Left ventricle myocardium inferior (tissue), 1 donor: ENCODE results near the gene OAS1. TPM values are rescaled to one million over a fixed set of nuclear protein-coding genes. Genes with fewer than 3 reads are reported as not detected.

Experiments used
- DNase-seq: peaks from one replicate; pipeline ENCODE4 v3.0.0-alpha.2; 2020
- H3K27ac ChIP-seq: fragments of 200-600 bp; replicated peaks from 2 replicates; pipeline ENCODE4 v1.8.0; 2021
- H3K27me3 ChIP-seq: fragments of 200-600 bp; 2 replicates; pipeline ENCODE4 v1.8.0; 2021; ENCODE audit warnings: low read depth
- H3K36me3 ChIP-seq: fragments of 200-600 bp; 2 replicates; pipeline ENCODE4 v1.8.0; 2021
- H3K4me1 ChIP-seq: fragments of 200-600 bp; 2 replicates; pipeline ENCODE4 v1.8.0; 2021
- H3K4me3 ChIP-seq: fragments of 200-600 bp; 2 replicates; pipeline ENCODE4 v1.8.0; 2021; ENCODE audit warnings: mild to moderate bottlenecking, moderate library complexity
- H3K9me3 ChIP-seq: fragments of 200-600 bp; replicated peaks from 2 replicates; pipeline ENCODE4 v1.8.0; 2021
- intact Hi-C: fragments of 100-400 bp; cut with micrococcal nuclease; formaldehyde crosslinking; loops from one replicate; pipeline ENCODE4 v1.11.0; 2022
- total RNA-seq: library from RNA; stranded (reverse); fragmentation: NEBNext Ultra II Directional; extraction: Animal tissue kit (Norgen Biotek cat#: 25700); gene quantifications from one replicate; pipeline ENCODE4 v1.2.1, GENCODE V29; 2021
- TF ChIP-seq, protein P1 (sequence below): fragments of 200-600 bp; IDR thresholded peaks from 2 replicates; pipeline ENCODE4 v1.8.0; 2021; ENCODE audit warnings: antibody characterized with exemption, mild to moderate bottlenecking, borderline replicate concordance
- donor health status: DM: no; HTN: yes; CAD: no; lungs with severe emphysema.

Gene OAS1
- total RNA-seq, 1 donor from 2014 or later = 4.8 TPM

DNA sequence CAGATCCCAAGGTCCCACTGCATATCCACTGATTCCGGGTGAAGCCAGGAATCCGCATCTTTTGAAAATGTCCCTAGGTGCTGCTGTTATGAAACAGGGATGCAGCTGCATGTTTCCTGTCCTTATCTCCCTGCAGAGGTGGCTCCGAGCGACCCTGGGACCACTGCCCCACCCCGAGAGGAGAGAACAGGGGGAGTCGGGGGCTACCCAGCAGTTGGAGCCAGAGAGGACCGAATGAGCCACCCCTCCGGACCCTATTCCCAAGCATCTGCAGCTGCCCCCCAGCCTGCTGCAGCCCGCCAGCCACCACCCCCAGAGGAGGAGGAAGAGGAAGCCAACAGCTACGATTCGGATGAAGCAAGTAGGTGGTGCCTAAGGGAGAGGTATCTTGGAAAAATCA lies 30.3 kb upstream of the OAS1 start:
- no peak overlapping the region for H3K4me3 ChIP-seq
- no peak for DNase-seq
- no peak overlapping the region for H3K27ac ChIP-seq
- H3K27me3 ChIP-seq = peaks cover 88% of the 10 kb centered on the region
- H3K4me1 ChIP-seq = no peaks in the 10 kb centered on the region
- TF ChIP-seq, protein P1, sequence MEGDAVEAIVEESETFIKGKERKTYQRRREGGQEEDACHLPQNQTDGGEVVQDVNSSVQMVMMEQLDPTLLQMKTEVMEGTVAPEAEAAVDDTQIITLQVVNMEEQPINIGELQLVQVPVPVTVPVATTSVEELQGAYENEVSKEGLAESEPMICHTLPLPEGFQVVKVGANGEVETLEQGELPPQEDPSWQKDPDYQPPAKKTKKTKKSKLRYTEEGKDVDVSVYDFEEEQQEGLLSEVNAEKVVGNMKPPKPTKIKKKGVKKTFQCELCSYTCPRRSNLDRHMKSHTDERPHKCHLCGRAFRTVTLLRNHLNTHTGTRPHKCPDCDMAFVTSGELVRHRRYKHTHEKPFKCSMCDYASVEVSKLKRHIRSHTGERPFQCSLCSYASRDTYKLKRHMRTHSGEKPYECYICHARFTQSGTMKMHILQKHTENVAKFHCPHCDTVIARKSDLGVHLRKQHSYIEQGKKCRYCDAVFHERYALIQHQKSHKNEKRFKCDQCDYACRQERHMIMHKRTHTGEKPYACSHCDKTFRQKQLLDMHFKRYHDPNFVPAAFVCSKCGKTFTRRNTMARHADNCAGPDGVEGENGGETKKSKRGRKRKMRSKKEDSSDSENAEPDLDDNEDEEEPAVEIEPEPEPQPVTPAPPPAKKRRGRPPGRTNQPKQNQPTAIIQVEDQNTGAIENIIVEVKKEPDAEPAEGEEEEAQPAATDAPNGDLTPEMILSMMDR = no peak
- intact Hi-C loops = no loop called here
- no peaks in the 10 kb centered on the region for H3K9me3 ChIP-seq
- H3K36me3 ChIP-seq = no peaks in the 10 kb centered on the region

DNA sequence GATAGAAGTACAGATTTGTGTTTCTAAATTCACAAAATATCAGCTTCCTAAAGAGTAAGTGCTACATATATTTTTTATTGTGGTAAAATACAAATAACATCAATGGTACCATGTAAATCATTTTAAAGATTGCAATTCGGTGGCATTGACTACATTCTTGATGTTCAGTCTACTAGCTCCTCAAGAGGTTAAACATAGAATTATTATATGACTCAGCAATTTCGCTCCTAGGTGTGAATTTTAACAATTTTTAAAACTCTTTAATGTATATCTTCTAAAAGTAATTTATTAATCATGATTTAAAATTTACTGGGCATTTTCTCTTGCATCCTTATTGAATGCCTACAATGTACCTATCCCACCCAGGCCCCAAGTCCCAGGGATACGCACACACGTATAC lies 29.8 kb upstream of the OAS1 start:
- no peak for DNase-seq
- TF ChIP-seq, protein P1 = no peak
- Histone ChIP-seq H3K27me3 (peaks cover 93% of the 10 kb centered on the region), H3K36me3 (no peaks in the 10 kb centered on the region), H3K4me1 (no peaks in the 10 kb centered on the region), H3K4me3 (no peak overlapping the region), H3K27ac (no peak overlapping the region), H3K9me3 (no peaks in the 10 kb centered on the region)
- intact Hi-C loops = no loop called here

DNA sequence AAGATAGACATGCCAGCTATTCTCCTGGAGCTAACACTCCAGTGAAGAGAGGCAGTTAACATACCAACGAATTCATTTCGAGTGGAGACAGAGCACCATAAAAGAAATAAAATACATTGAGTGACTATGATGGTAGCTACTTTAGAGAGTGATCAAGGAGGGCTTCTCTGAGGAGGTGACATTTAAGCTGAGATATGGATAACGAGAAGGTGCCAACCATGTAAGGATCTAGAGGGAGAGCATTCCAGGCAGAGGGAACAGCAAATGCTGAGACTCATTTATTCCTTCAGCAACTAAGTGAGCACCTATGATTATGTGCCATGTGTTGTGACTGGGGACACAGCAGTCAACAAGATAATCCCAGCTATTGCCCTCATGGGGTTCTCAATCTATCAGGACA lies 28.3 kb upstream of the OAS1 start:
- intact Hi-C loops = no loop called here
- Histone ChIP-seq H3K4me1 (no peaks in the 10 kb centered on the region), H3K9me3 (no peaks in the 10 kb centered on the region), H3K4me3 (no peak overlapping the region), H3K27ac (no peak overlapping the region), H3K36me3 (no peaks in the 10 kb centered on the region), H3K27me3 (peaks cover 92% of the 10 kb centered on the region)
- TF ChIP-seq, protein P1 = no peak
- DNase-seq = no peak

DNA sequence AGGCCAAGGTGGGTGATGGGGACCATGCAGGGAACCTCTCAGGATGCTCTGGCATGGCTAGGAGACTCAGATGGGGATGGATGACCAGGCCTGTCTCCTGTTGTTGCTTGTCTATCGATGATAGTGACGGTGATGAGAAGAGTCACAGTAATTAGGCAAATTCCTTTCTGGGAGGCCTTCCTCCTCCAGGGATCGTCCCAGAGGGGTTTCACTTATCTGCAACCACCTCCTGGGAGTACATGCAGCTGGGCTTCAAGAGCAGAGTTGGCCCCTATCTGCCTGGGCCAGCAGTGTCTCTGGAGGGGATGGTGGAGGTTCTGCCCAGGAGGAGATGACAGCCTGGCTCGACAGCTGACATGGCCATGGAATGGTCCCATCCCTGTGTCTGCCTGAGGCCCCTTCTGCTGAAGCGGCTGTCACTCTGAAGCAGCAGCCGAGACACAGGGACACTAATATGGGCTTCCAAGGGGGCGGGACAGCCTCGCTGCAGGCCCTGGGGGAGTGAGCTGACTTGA lies 27.5 kb upstream of the OAS1 start:
- Histone ChIP-seq H3K27me3 (peaks cover 90% of the 10 kb centered on the region), H3K27ac (no peak overlapping the region), H3K4me1 (no peaks in the 10 kb centered on the region), H3K36me3 (no peaks in the 10 kb centered on the region), H3K4me3 (no peak overlapping the region), H3K9me3 (no peaks in the 10 kb centered on the region)
- DNase-seq = no peak
- TF ChIP-seq, protein P1 = no peak
- intact Hi-C loops = no loop called here

DNA sequence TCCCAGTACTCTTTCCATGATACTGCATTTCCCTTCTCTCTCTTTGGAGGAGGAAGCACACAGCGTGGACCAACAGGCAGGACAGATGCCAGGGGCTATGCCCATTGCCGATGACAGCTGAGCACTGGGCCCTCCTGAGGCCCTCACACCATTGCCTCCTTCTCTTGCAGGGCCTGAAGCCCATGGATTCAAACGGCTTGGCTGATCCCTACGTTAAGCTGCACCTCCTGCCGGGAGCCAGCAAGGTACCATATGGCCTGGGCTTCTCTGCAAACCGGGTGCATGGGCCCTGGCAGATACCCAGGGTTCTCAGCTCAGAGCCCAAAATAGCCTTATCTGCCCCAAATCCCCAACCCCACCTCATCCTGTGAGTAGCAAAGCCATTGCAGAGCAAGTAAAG lies 25.2 kb upstream of the OAS1 start:
- intact Hi-C loops = no loop called here
- no peak for DNase-seq
- Histone ChIP-seq H3K4me1 (no peaks in the 10 kb centered on the region), H3K27ac (no peak overlapping the region), H3K27me3 (peaks cover 82% of the 10 kb centered on the region), H3K9me3 (peaks cover 16% of the 10 kb centered on the region), H3K36me3 (no peaks in the 10 kb centered on the region), H3K4me3 (no peak overlapping the region)
- TF ChIP-seq, protein P1 = no peak

DNA sequence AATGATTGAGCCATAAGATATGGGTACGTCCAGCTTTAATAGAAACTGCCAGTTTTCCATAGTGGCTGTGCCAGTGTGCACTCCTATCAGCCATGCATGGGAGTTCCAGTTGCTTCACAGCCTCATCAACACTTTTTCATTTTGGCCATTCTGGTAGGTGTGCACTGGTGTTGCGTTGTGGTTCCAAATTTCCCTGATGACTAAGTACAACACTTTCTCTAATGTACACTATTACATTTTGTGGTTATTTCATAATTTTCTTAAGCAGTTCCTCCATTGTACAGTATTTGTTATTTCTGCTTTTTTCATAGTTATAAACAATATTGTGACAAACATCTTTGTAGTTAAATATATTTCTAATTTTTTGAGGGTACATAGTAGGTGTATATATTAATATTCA lies 21.5 kb upstream of the OAS1 start:
- DNase-seq = no peak
- intact Hi-C loops = no loop called here
- TF ChIP-seq, protein P1 = no peak
- no peak overlapping the region for H3K27ac ChIP-seq
- H3K36me3 ChIP-seq = no peaks in the 10 kb centered on the region
- H3K27me3 ChIP-seq = peaks cover 63% of the 10 kb centered on the region
- H3K4me1 ChIP-seq = no peaks in the 10 kb centered on the region
- no peak overlapping the region for H3K4me3 ChIP-seq
- H3K9me3 ChIP-seq = peaks cover 23% of the 10 kb centered on the region
